ENCODE results near the gene ZSWIM8. TPM values are rescaled to one million over a fixed set of nuclear protein-coding genes. Genes with fewer than 3 reads are reported as not detected.

The ZSWIM8 gene
- total and polyA plus RNA-seq, 2 donors (not counting 1 experiment from before 2014, with no cell fraction given) = 37.9 to 60.9 TPM

- Histone ChIP-seq H3K4me2 (ENCODE audit: extremely low read depth, insufficient read depth, low read length) (no peak overlapping the region), H2AFZ (ENCODE audit: low read length) (no peak overlapping the region), H3K9me3 (ENCODE audit: control insufficient read depth, insufficient read depth, low read depth, low read length) (no peaks in the 10 kb centered on the region), H3K4me1 (ENCODE audit: control insufficient read depth, extremely low read depth, insufficient read depth, low read length) (peaks cover 4% of the 10 kb centered on the region), H4K20me1 (ENCODE audit: control insufficient read depth, extremely low read depth, insufficient read depth, low read length) (no peaks in the 10 kb centered on the region), H3K9ac (ENCODE audit: insufficient read depth, low read length) (no peak overlapping the region), H3K4me3 (replicated peaks in 1 of 4; ENCODE audit: control extremely low read depth in 1 of 4, insufficient read depth in 1 of 4, low read depth in 3 of 4, low read length in 4 of 4) (no peak overlapping the region), H3K36me3 (ENCODE audit: control insufficient read depth, insufficient read depth, low read length) (peaks cover 11% of the 10 kb centered on the region), H3K27ac (ENCODE audit: insufficient read depth, low read length) (no peak overlapping the region), H3K79me2 (ENCODE audit: control insufficient read depth, insufficient read depth, low read length) (peaks cover 4% of the 10 kb centered on the region), H3K27me3 (ENCODE audit: control insufficient read depth, insufficient read depth, low read length) (no peaks in the 10 kb centered on the region)
- no peak for DNase-seq (ENCODE audit: low read depth in 2 of 2)
- TF ChIP-seq CTCF (conservative IDR thresholded peaks at IDR 0.05 in 1 of 2, IDR thresholded peaks at IDR 0.05 in 1 of 2; ENCODE audit: low read depth in 1 of 2, low read length in 2 of 2) (no peak), EZH2 (IDR thresholded peaks at IDR 0.05; ENCODE audit: low read length, missing control alignments) (no peak)
Measured at GRCh38 chr10:73812657-73813056, 27.3 kb downstream of the ZSWIM8 start.

GRCh38 chr10:73813333-73813732 lies 27.9 kb downstream of the ZSWIM8 start:
- no peak overlapping the region for H2AFZ ChIP-seq (ENCODE audit: low read length)
- peaks cover 4% of the 10 kb centered on the region for H3K4me1 ChIP-seq (ENCODE audit: control insufficient read depth, extremely low read depth, insufficient read depth, low read length)
- H3K36me3 ChIP-seq (ENCODE audit: control insufficient read depth, insufficient read depth, low read length) = peaks cover 8% of the 10 kb centered on the region
- no peaks in the 10 kb centered on the region for H4K20me1 ChIP-seq (ENCODE audit: control insufficient read depth, extremely low read depth, insufficient read depth, low read length)
- no peak overlapping the region for H3K4me2 ChIP-seq (ENCODE audit: extremely low read depth, insufficient read depth, low read length)
- no peaks in the 10 kb centered on the region for H3K9me3 ChIP-seq (ENCODE audit: control insufficient read depth, insufficient read depth, low read depth, low read length)
- H3K27me3 ChIP-seq (ENCODE audit: control insufficient read depth, insufficient read depth, low read length) = no peaks in the 10 kb centered on the region
- H3K9ac ChIP-seq (ENCODE audit: insufficient read depth, low read length) = no peak overlapping the region
- no peak for DNase-seq (ENCODE audit: low read depth in 2 of 2)
- TF ChIP-seq CTCF (conservative IDR thresholded peaks at IDR 0.05 in 1 of 2, IDR thresholded peaks at IDR 0.05 in 1 of 2; ENCODE audit: low read depth in 1 of 2, low read length in 2 of 2) = no peak
- no peak for TF ChIP-seq EZH2 (IDR thresholded peaks at IDR 0.05; ENCODE audit: low read length, missing control alignments)
- no peak overlapping the region for H3K27ac ChIP-seq (ENCODE audit: insufficient read depth, low read length)
- no peak overlapping the region for H3K4me3 ChIP-seq (replicated peaks in 1 of 4; ENCODE audit: control extremely low read depth in 1 of 4, insufficient read depth in 1 of 4, low read depth in 3 of 4, low read length in 4 of 4)
- H3K79me2 ChIP-seq (ENCODE audit: control insufficient read depth, insufficient read depth, low read length) = peaks cover 4% of the 10 kb centered on the region

- Histone ChIP-seq H3K9me3 (ENCODE audit: control insufficient read depth, insufficient read depth, low read depth, low read length) (no peaks in the 10 kb centered on the region), H2AFZ (ENCODE audit: low read length) (no peak overlapping the region), H3K79me2 (ENCODE audit: control insufficient read depth, insufficient read depth, low read length) (peaks cover 4% of the 10 kb centered on the region), H3K4me1 (ENCODE audit: control insufficient read depth, extremely low read depth, insufficient read depth, low read length) (peaks cover 4% of the 10 kb centered on the region), H3K27me3 (ENCODE audit: control insufficient read depth, insufficient read depth, low read length) (no peaks in the 10 kb centered on the region), H4K20me1 (ENCODE audit: control insufficient read depth, extremely low read depth, insufficient read depth, low read length) (no peaks in the 10 kb centered on the region), H3K27ac (ENCODE audit: insufficient read depth, low read length) (no peak overlapping the region), H3K4me2 (ENCODE audit: extremely low read depth, insufficient read depth, low read length) (no peak overlapping the region), H3K4me3 (replicated peaks in 1 of 4; ENCODE audit: control extremely low read depth in 1 of 4, insufficient read depth in 1 of 4, low read depth in 3 of 4, low read length in 4 of 4) (no peak overlapping the region), H3K9ac (ENCODE audit: insufficient read depth, low read length) (no peak overlapping the region), H3K36me3 (ENCODE audit: control insufficient read depth, insufficient read depth, low read length) (peaks cover 9% of the 10 kb centered on the region)
- TF ChIP-seq CTCF (conservative IDR thresholded peaks at IDR 0.05 in 1 of 2, IDR thresholded peaks at IDR 0.05 in 1 of 2; ENCODE audit: low read depth in 1 of 2, low read length in 2 of 2) = no peak
- TF ChIP-seq EZH2 (IDR thresholded peaks at IDR 0.05; ENCODE audit: low read length, missing control alignments) = no peak
- no peak for DNase-seq (ENCODE audit: low read depth in 2 of 2)
Measured at GRCh38 chr10:73814276-73814895, 29.0 kb downstream of the ZSWIM8 start.
